Pons (tissue), 1 donor: ENCODE measurements around the gene NLK.

ENCODE experiments used
- DNase-seq: peaks from one replicate; pipeline ENCODE4 v3.0.0-alpha.2; 2016; ENCODE audit warnings: low spot score

NLK gene

GRCh38 chr17:28040406-28040805, 2.1 kb upstream of the NLK start:
- no peak for DNase-seq

- DNase-seq = peak; percentile 100
Observed at GRCh38 chr17:28041068-28041843, 1.2 kb upstream of the NLK start.

- no peak for DNase-seq
Observed at GRCh38 chr17:28041844-28042656, 427 bp upstream of the NLK start.

GRCh38 chr17:28042721-28043291, 329 bp downstream of the NLK start:
- no peak for DNase-seq

- DNase-seq = no peak
Observed at GRCh38 chr17:28043296-28043695, 819 bp downstream of the NLK start.

GRCh38 chr17:28043741-28044140, 1.3 kb downstream of the NLK start:
- no peak for DNase-seq

GRCh38 chr17:28045304-28045703, 2.8 kb downstream of the NLK start:
- DNase-seq = no peak

GRCh38 chr17:28046034-28046825, 3.8 kb downstream of the NLK start:
- no peak for DNase-seq

- DNase-seq = no peak
Observed at GRCh38 chr17:28047806-28048205, 5.3 kb downstream of the NLK start.

GRCh38 chr17:28049071-28049470, 6.6 kb downstream of the NLK start:
- DNase-seq = no peak

- DNase-seq = no peak
Observed at GRCh38 chr17:28053044-28053670, 10.7 kb downstream of the NLK start.

- DNase-seq = no peak
Observed at GRCh38 chr17:28053725-28054124, 11.2 kb downstream of the NLK start.

GRCh38 chr17:28055546-28056275, 13.2 kb downstream of the NLK start:
- DNase-seq = no peak

- DNase-seq = no peak
Observed at GRCh38 chr17:28056276-28056620, 13.8 kb downstream of the NLK start.

GRCh38 chr17:28057731-28058246, 15.3 kb downstream of the NLK start:
- DNase-seq = peak; percentile 65

- no peak for DNase-seq
Observed at GRCh38 chr17:28059675-28060074, 17.2 kb downstream of the NLK start.

- DNase-seq = no peak
Observed at GRCh38 chr17:28065706-28066105, 23.2 kb downstream of the NLK start.

GRCh38 chr17:28069061-28069460, 26.6 kb downstream of the NLK start:
- no peak for DNase-seq

GRCh38 chr17:28071179-28071578, 28.7 kb downstream of the NLK start:
- DNase-seq = no peak

- DNase-seq = no peak
Observed at GRCh38 chr17:28071891-28072606, 29.6 kb downstream of the NLK start.
